ENCODE measurements around the gene CCNI2. TPM values are rescaled to one million over a fixed set of nuclear protein-coding genes. Genes with fewer than 3 reads are reported as not detected.

CCNI2 gene
- total and polyA plus RNA-seq, 2 donors (not counting 1 experiment from before 2014, with no cell fraction given): not detected

DNA sequence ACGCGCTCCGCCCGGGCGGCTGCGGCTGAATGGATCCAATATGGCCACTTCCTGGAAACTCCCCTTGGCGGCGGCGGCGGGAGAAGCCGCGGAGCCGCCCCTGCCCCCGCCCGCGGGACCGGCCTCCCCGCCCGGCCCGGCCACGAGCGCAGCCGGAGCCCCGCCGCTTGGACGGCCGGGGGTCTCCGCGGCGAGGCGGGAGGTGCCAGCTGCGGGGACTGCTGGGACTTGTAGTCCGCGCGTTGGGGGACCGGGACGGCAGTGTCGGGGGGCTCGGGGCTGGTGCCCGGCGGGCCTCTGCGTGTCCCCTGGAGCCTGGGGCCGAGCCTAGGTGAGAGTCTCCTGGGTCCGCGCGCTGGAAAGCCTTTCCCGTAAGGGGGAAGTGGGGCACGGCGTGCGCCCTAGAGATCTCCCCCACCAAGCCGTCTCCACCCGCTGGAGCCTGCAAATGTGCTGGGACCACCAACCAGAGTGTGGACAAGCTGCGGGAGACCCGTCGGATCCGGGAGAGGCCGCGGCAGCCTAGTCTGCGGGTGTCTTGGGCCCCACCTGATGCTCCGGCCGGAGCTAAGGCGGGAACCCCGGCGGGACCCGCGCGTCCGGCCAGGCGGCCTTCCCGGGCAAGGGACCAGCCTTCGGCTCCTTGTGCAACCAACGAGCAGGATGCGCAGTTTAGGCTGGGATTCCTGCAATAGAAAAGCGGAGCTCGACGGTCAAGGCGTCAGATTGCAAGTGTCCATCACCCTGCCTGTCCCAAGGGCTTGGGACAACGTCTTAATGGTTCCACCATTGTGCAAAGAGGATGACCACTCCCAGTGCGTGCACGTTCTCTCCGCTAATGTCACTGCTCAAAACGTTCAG lies 30.2 kb downstream of the CCNI2 start, which contains the start of gene SEPTIN8:
Gene SEPTIN8 (minus strand): TSS at position 31 of the 861 bp plus-strand sequence. CDS start 102 bp downstream, outside the sequence.
- Histone ChIP-seq H4K20me1 (ENCODE audit: control insufficient read depth, extremely low read depth, insufficient read depth, low read length) (no peaks in the 10 kb centered on the region), H3K9me3 (ENCODE audit: control insufficient read depth, insufficient read depth, low read depth, low read length) (no peaks in the 10 kb centered on the region), H3K4me3 (replicated peaks in 1 of 4; ENCODE audit: control extremely low read depth in 1 of 4, insufficient read depth in 1 of 4, low read depth in 3 of 4, low read length in 4 of 4) (peak within 1 kb of the TSS; percentile 69 to 78 (median 72)), H3K79me2 (ENCODE audit: control insufficient read depth, insufficient read depth, low read length) (peaks cover 32% of the 10 kb centered on the region), H3K36me3 (ENCODE audit: control insufficient read depth, insufficient read depth, low read length) (no peaks in the 10 kb centered on the region), H3K4me2 (ENCODE audit: extremely low read depth, insufficient read depth, low read length) (peak within 1 kb of the TSS; percentile 86), H3K27ac (ENCODE audit: insufficient read depth, low read length) (peak within 1 kb of the TSS; percentile 63), H3K4me1 (ENCODE audit: control insufficient read depth, extremely low read depth, insufficient read depth, low read length) (peaks cover 18% of the 10 kb centered on the region), H2AFZ (ENCODE audit: low read length) (peak within 1 kb of the TSS; percentile 97), H3K9ac (ENCODE audit: insufficient read depth, low read length) (peak within 1 kb of the TSS; percentile 69), H3K27me3 (ENCODE audit: control insufficient read depth, insufficient read depth, low read length) (no peaks in the 10 kb centered on the region)
- TF ChIP-seq, protein P1, sequence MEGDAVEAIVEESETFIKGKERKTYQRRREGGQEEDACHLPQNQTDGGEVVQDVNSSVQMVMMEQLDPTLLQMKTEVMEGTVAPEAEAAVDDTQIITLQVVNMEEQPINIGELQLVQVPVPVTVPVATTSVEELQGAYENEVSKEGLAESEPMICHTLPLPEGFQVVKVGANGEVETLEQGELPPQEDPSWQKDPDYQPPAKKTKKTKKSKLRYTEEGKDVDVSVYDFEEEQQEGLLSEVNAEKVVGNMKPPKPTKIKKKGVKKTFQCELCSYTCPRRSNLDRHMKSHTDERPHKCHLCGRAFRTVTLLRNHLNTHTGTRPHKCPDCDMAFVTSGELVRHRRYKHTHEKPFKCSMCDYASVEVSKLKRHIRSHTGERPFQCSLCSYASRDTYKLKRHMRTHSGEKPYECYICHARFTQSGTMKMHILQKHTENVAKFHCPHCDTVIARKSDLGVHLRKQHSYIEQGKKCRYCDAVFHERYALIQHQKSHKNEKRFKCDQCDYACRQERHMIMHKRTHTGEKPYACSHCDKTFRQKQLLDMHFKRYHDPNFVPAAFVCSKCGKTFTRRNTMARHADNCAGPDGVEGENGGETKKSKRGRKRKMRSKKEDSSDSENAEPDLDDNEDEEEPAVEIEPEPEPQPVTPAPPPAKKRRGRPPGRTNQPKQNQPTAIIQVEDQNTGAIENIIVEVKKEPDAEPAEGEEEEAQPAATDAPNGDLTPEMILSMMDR (conservative IDR thresholded peaks at IDR 0.05 in 1 of 2, IDR thresholded peaks at IDR 0.05 in 1 of 2; ENCODE audit: low read depth in 1 of 2, low read length in 2 of 2): no peak
- no peak for TF ChIP-seq EZH2 (IDR thresholded peaks at IDR 0.05; ENCODE audit: low read length, missing control alignments)
- DNase-seq (ENCODE audit: low read depth in 2 of 2): peak; percentile 40

DNA sequence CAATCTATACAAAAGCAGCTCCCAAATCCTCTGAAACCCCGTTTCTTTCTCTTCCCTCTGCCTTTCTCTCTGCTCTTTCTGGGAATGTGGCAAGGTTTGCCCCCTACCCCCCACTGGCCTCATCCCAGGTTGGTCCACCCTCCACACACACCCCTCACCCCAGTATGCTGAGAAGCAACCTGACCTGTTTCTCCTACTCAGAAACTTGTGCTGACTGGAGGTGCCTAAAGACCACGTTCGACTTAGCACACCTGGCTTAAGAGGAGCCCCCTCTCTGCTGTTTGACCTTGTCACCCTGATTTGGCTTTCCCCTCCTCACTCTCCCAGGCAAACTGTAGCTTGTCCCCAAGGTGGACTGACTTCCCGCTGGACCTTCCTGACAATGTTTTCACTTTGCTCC lies 30.9 kb downstream of the CCNI2 start:
- Histone ChIP-seq H3K36me3 (ENCODE audit: control insufficient read depth, insufficient read depth, low read length) (no peaks in the 10 kb centered on the region), H3K9me3 (ENCODE audit: control insufficient read depth, insufficient read depth, low read depth, low read length) (no peaks in the 10 kb centered on the region), H3K4me2 (ENCODE audit: extremely low read depth, insufficient read depth, low read length) (peak overlapping the region; percentile 81), H3K4me3 (replicated peaks in 1 of 4; ENCODE audit: control extremely low read depth in 1 of 4, insufficient read depth in 1 of 4, low read depth in 3 of 4, low read length in 4 of 4) (peak overlapping the region; percentile 69 to 78 (median 72)), H3K27me3 (ENCODE audit: control insufficient read depth, insufficient read depth, low read length) (no peaks in the 10 kb centered on the region), H3K27ac (ENCODE audit: insufficient read depth, low read length) (peak overlapping the region; percentile 63), H4K20me1 (ENCODE audit: control insufficient read depth, extremely low read depth, insufficient read depth, low read length) (no peaks in the 10 kb centered on the region), H3K9ac (ENCODE audit: insufficient read depth, low read length) (no peak overlapping the region), H2AFZ (ENCODE audit: low read length) (peak overlapping the region; percentile 97), H3K4me1 (ENCODE audit: control insufficient read depth, extremely low read depth, insufficient read depth, low read length) (peaks cover 18% of the 10 kb centered on the region), H3K79me2 (ENCODE audit: control insufficient read depth, insufficient read depth, low read length) (peaks cover 28% of the 10 kb centered on the region)
- DNase-seq (ENCODE audit: low read depth in 2 of 2): no peak
- TF ChIP-seq, protein P1 (conservative IDR thresholded peaks at IDR 0.05 in 1 of 2, IDR thresholded peaks at IDR 0.05 in 1 of 2; ENCODE audit: low read depth in 1 of 2, low read length in 2 of 2): no peak
- TF ChIP-seq EZH2 (IDR thresholded peaks at IDR 0.05; ENCODE audit: low read length, missing control alignments): no peak

DNA sequence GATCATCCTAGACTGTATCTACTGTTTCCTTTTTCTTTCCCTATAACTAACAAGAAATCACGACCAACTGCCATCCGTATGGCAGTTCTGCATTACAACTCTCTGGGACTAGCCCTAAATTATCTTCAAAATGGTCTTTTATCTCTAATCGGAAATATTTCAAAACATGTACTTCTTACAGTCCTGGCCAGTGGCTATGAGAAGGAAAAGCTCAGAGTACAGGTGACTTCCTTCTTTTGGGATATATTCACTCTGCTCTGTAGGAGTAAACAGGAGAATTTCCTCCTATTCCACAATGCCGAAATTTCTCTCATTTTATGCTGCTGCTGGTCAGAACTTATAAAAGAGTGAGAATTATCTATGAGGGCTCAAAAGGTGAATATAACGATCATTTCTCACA lies 31.6 kb downstream of the CCNI2 start:
- peaks cover 18% of the 10 kb centered on the region for H3K4me1 ChIP-seq (ENCODE audit: control insufficient read depth, extremely low read depth, insufficient read depth, low read length)
- H3K9ac ChIP-seq (ENCODE audit: insufficient read depth, low read length): no peak overlapping the region
- H3K79me2 ChIP-seq (ENCODE audit: control insufficient read depth, insufficient read depth, low read length): peaks cover 21% of the 10 kb centered on the region
- no peak overlapping the region for H3K4me3 ChIP-seq (replicated peaks in 1 of 4; ENCODE audit: control extremely low read depth in 1 of 4, insufficient read depth in 1 of 4, low read depth in 3 of 4, low read length in 4 of 4)
- no peaks in the 10 kb centered on the region for H3K9me3 ChIP-seq (ENCODE audit: control insufficient read depth, insufficient read depth, low read depth, low read length)
- H2AFZ ChIP-seq (ENCODE audit: low read length): no peak overlapping the region
- H3K4me2 ChIP-seq (ENCODE audit: extremely low read depth, insufficient read depth, low read length): no peak overlapping the region
- no peak overlapping the region for H3K27ac ChIP-seq (ENCODE audit: insufficient read depth, low read length)
- TF ChIP-seq, protein P1 (conservative IDR thresholded peaks at IDR 0.05 in 1 of 2, IDR thresholded peaks at IDR 0.05 in 1 of 2; ENCODE audit: low read depth in 1 of 2, low read length in 2 of 2): no peak
- no peak for TF ChIP-seq EZH2 (IDR thresholded peaks at IDR 0.05; ENCODE audit: low read length, missing control alignments)
- no peaks in the 10 kb centered on the region for H4K20me1 ChIP-seq (ENCODE audit: control insufficient read depth, extremely low read depth, insufficient read depth, low read length)
- no peak for DNase-seq (ENCODE audit: low read depth in 2 of 2)
- H3K36me3 ChIP-seq (ENCODE audit: control insufficient read depth, insufficient read depth, low read length): no peaks in the 10 kb centered on the region
- no peaks in the 10 kb centered on the region for H3K27me3 ChIP-seq (ENCODE audit: control insufficient read depth, insufficient read depth, low read length)
